Left colon (tissue), 2 donors: Measurements from ENCODE around the gene NAA38. TPM values are rescaled to one million over a fixed set of nuclear protein-coding genes. Genes with fewer than 3 reads are reported as not detected.

ENCODE experiments used
- ATAC-seq: fragments of 200-7000 bp; cut with Tn5 transposase; one replicate; pipeline ENCODE4 v1.9.1; 2020; ENCODE audit warnings: mild to moderate bottlenecking, moderate library complexity
- DNase-seq, 2 donors: peaks; one replicate each; pipeline ENCODE4 v3.0.0-alpha.2; 2020
- intact Hi-C, 2 donors: fragments of 100-400 bp; cut with DNase I in 1 of 2; cut with micrococcal nuclease in 1 of 2; formaldehyde crosslinking; loops; one replicate each; pipeline versions ENCODE4 v1.11.2 to v1.14.0; 2022; cut with DNase I, micrococcal nuclease
- total RNA-seq, 2 donors: library from RNA; stranded (reverse); fragmentation: NEBNext Ultra II Directional; extraction: Animal tissue kit (Norgen Biotek cat#: 25700); gene quantifications; one replicate each; pipeline ENCODE4 v1.2.1, GENCODE V29; 2021
- donor health status: DM: no; HTN: no; CAD: no.
- donor health status: DM: yes; HTN: yes; CAD: no.

NAA38 gene
- total RNA-seq, 2 donors from 2014 or later: 49.7 to 83.0 TPM

GRCh38 chr17:7846063-7846735 is 11.2 kb downstream of the NAA38 start:
- intact Hi-C loops: no loop called here
- ATAC-seq (no peak), DNase-seq (peak in 1 of 2 donors; percentile 12)

GRCh38 chr17:7845359-7846062 is 11.8 kb downstream of the NAA38 start:
- ATAC-seq: no peak
- DNase-seq: no peak
- intact Hi-C loops: no loop called here

GRCh38 chr17:7844292-7845154 is 12.8 kb downstream of the NAA38 start:
- ATAC-seq (peak; percentile 58), DNase-seq (peak; percentile 89 to 95)
- intact Hi-C loops: no loop called here

DNA sequence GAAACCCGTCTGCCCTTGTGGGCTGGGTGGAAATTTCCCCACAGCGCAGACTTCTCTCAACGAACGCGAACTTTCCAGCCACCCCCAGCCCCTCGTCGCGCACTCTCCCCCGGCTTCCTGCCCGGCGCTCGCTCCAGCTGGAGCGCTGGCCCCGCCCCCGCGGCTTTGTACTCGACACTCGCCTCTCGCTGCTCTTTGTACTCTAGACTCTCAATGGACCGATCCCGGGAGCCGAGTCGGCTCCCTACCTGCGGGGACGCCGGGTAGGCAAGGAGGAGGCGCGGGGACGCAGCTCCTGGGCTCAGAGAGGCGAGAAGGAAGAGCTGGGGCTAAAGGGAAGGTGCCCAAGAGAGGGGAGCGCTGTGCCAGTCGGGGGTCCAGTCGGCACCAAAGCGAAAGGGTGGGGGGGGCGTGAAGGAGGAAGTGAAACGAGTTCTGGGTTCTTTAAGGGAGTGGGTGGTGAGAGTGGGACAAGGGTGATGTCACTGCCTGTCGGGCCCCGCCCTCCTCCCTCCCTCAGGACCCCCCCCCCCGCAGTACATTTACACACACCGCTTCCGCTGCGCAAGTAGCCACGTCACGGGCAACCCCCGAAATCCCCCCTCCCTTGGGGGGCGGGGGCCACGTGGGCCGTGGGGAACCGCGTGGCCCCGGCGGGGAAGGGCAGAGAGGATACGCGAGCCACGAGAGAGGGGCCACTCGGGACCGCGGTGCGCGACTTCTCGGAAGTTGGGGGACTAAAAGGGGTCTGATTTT is 13.6 kb downstream of the NAA38 start:
- DNase-seq (peak; percentile 89 to 95), ATAC-seq (peak; percentile 57)
- intact Hi-C loops: no loop called here

DNA sequence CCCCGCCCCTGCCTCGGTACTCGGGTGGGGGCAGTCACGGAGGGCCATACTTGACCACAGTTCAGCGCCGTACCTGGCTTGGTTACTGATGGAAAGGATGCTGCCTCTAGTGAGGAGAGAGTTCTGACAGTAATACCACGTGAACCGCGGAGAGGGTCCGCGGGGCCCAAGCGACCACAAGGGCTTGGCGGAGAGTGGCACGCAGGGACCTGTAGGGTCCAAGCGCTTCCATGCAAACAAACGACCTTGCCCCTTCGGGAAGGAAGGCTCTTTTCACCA is 14.2 kb downstream of the NAA38 start:
- DNase-seq (no peak), ATAC-seq (no peak)
- intact Hi-C loops: no loop called here

- DNase-seq (peak; percentile 79 to 80), ATAC-seq (peak; percentile 21)
- intact Hi-C loops: no loop called here
Observed at GRCh38 chr17:7842380-7843256, 14.7 kb downstream of the NAA38 start.

GRCh38 chr17:7841915-7842379 is 15.4 kb downstream of the NAA38 start:
- intact Hi-C loops: no loop called here
- peak; percentile 49 for ATAC-seq
- peak; percentile 91 to 94 for DNase-seq

DNA sequence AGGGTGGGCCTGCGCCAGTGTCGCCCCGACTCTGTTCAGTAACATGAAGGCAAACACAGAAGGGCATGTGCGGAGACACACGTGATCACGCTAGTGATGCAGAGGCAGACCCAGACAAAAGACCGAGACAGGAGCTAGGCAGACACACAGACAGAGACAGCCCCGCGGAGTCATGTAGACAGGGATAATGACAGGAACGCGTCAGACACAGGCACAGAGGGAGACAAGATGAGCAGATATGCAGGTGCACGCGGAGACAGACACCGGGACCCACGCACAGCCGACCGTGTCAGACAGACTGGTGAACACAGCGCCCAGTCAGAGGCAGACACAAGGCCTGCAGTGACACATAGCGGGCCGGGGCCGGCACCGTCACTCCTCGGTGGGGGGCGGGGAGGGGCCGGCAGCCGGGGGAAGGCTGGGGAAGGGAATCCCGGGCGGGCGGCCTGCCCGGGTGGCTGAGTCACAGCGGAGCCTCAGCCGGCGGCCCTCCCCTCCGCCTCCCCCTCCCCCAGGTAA is 15.9 kb downstream of the NAA38 start:
- peak; percentile 4 for ATAC-seq
- intact Hi-C loops: no loop called here

GRCh38 chr17:7840875-7841274 is 16.5 kb downstream of the NAA38 start:
- ATAC-seq (no peak), DNase-seq (no peak)
- intact Hi-C loops: no loop called here

More for the DNA sequence above, 15.9 kb downstream of the NAA38 start:
- DNase-seq: peak; percentile 84 to 88

DNA sequence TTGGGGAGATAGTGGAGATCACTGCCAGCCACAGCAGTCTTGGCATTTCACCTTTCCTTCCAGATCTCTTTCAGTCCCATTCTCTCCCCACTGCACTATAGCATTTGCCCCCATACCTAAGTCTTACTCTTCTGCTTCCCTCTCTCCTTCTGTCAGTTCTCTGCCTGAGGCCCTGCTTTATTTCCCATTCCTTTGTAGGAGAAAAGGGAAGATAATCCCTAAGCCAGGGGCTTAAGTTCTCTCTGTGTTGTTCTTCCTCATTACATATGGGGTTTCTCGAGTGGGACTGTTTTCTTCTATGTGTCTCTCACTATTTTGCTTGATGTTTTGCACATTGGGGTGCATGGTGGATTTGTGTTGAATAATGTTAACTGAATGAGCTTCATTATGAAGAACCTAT is 16.9 kb downstream of the NAA38 start:
- intact Hi-C loops: no loop called here
- DNase-seq: no peak
- ATAC-seq: no peak

- intact Hi-C loops: no loop called here
- no peak for ATAC-seq
- peak in 1 of 2 donors; percentile 18 for DNase-seq
Observed at GRCh38 chr17:7839876-7840261, 17.5 kb downstream of the NAA38 start.

GRCh38 chr17:7839190-7839875 is 18.0 kb downstream of the NAA38 start:
- DNase-seq: peak; percentile 85 to 93
- peak; percentile 21 for ATAC-seq
- intact Hi-C loops: no loop called here

- intact Hi-C loops: no loop called here
- DNase-seq (peak; percentile 65 to 79), ATAC-seq (no peak)
Observed at GRCh38 chr17:7838090-7839075, 19.0 kb downstream of the NAA38 start.

DNA sequence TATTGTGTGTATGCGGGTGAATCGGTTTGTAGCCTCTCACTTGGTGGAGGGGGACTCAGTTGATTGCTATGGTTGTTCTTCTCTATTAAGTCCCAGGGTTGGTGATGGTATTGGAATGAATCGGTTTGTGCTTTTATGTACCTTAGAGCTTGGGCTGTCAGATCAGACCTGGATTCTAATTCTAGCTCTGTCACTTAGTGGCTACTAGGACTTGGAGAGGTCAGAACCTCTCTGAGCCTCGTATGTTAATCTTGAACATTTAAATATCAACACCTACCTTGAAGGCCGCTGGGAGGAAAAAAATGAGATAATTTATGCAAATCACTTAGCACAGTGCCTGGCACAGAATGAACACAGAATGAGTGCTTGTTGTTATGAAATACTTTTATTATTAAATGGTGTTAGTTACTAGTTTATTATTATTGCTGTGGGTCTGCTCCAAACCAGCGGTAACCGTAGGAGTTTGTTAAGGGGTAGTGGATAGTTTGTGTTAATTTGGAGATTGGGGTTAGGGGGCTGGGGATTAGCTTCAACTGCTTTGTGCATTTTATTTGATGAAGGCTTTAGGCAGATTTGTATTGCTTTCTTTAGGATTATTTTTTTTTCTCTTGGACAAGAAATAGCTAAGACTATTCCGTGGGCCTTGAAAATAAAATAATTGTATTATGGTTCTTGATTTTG is 19.8 kb downstream of the NAA38 start:
- DNase-seq (no peak), ATAC-seq (no peak)
- intact Hi-C loops: no loop called here

DNA sequence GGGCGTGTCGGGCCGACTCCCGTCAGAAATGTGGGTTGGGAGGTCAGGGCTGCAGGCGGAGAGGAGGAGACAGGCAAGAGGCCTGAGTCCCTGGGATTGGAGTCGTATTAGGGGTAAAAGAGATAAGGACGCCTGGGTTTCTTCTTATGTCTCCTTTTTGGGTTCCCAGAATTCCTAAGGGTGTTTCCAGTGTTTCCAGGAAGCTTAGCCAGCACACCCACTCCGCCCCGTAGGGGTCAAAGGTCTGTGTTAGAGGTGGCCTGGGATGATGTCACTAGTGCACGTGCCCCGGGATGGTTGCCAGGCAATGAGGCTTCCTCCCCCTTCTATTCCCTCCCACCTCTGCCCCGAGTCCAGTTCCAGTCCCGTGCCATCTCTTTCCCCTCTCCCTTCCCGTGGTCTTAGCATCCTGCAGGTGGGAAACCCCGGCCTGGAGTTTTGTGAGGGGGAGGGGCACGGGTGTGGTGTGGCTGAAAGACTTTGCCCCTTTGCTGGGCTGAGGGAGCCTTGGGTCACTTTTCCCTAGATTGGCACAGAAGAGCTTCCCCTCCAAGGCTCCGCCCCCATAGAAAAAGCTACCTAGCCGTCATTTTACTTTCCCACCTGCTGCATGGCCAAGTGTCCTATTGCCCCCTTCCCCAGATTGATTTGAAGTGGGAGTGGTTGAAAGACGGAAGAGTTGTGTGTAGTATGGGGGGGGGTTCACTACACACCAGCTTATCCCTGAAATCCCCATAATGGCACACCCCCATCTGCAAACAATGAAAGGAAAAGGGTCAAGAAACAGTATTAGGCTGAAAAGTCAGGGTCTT is 20.6 kb downstream of the NAA38 start:
- peak; percentile 97 to 98 for DNase-seq
- intact Hi-C loops: no loop called here
- ATAC-seq: peak; percentile 58
